Bronchial epithelial cell (primary cell): Measurements from ENCODE around the gene RAB3IL1. TPM values are rescaled to one million over a fixed set of nuclear protein-coding genes. Genes with fewer than 3 reads are reported as not detected.

Source experiments
- DNase-seq: peaks from one replicate; pipeline ENCODE4 v3.0.0-alpha.2; 2010; ENCODE audit warnings: low read depth
- FAIRE-seq: peaks from 2 replicates; lab custom pipeline; 2011; peaks lifted over from hg19 to GRCh38; lab: Jason Lieb, UNC
- H3K27me3 ChIP-seq: 2 replicates; pipeline ENCODE4 v1.5.1; 2011; ENCODE audit warnings: low read length; ENCODE audit not compliant: control insufficient read depth, insufficient read depth
- H3K36me3 ChIP-seq: 2 replicates; pipeline ENCODE4 v1.5.1; 2011; ENCODE audit warnings: low read length; ENCODE audit not compliant: control insufficient read depth, insufficient read depth
- H3K4me3 ChIP-seq: 2 replicates; pipeline ENCODE4 v1.5.1; 2011; ENCODE audit warnings: mild to moderate bottlenecking, low read depth, low read length, control low read depth
- CTCF ChIP-seq: IDR thresholded peaks from 2 replicates; pipeline ENCODE4 v1.5.1; 2011; ENCODE audit warnings: mild to moderate bottlenecking, moderate library complexity, low read length, control low read depth, inconsistent platforms; ENCODE audit not compliant: insufficient read depth, severe bottlenecking
- total RNA-seq: library from RNA; depleted of rRNA; stranded (reverse); fragments of >200 nt; gene quantifications from 2 replicates; pipeline ENCODE4 v1.2.1, GENCODE V29; 2014

RAB3IL1 gene
- total RNA-seq, 1 donor from 2014 or later, result 1.1 TPM

- FAIRE-seq (no peak), DNase-seq (no peak)
- TF ChIP-seq CTCF, result no peak
- Histone ChIP-seq H3K36me3 (peaks cover 2% of the 10 kb centered on the region), H3K27me3 (no peaks in the 10 kb centered on the region), H3K4me3 (no peak overlapping the region)
Observed at GRCh38 chr11:61958590-61958989, 41.2 kb upstream of the RAB3IL1 start.

- DNase-seq, result no peak
- H3K27me3 ChIP-seq, result no peaks in the 10 kb centered on the region
- TF ChIP-seq CTCF, result no peak
- peaks cover 2% of the 10 kb centered on the region for H3K36me3 ChIP-seq
- H3K4me3 ChIP-seq, result no peak overlapping the region
- no peak for FAIRE-seq
Observed at GRCh38 chr11:61957021-61957770, 39.8 kb upstream of the RAB3IL1 start.

GRCh38 chr11:61956191-61957020 lies 39.0 kb upstream of the RAB3IL1 start:
- peaks cover 2% of the 10 kb centered on the region for H3K36me3 ChIP-seq
- DNase-seq (no peak), FAIRE-seq (no peak)
- H3K27me3 ChIP-seq, result no peaks in the 10 kb centered on the region
- H3K4me3 ChIP-seq, result no peak overlapping the region
- no peak for TF ChIP-seq CTCF

GRCh38 chr11:61955422-61956135 lies 38.2 kb upstream of the RAB3IL1 start:
- peaks cover 2% of the 10 kb centered on the region for H3K36me3 ChIP-seq
- TF ChIP-seq CTCF, result no peak
- no peaks in the 10 kb centered on the region for H3K27me3 ChIP-seq
- no peak for FAIRE-seq
- no peak for DNase-seq
- H3K4me3 ChIP-seq, result peak overlapping the region; percentile 30

- Histone ChIP-seq H3K36me3 (peaks cover 2% of the 10 kb centered on the region), H3K4me3 (peak overlapping the region; percentile 30), H3K27me3 (no peaks in the 10 kb centered on the region)
- no peak for FAIRE-seq
- peak; percentile 29 for TF ChIP-seq CTCF
- peak; percentile 68 for DNase-seq
Observed at GRCh38 chr11:61954851-61955421, 37.6 kb upstream of the RAB3IL1 start.
